ENCODE data around the gene KRTCAP2. TPM values are rescaled to one million over a fixed set of nuclear protein-coding genes. Genes with fewer than 3 reads are reported as not detected.

The KRTCAP2 gene
- total RNA-seq, 2 experiments from 2014 or later = 124 to 125 TPM

GRCh38 chr1:155181371-155182051, 8.4 kb upstream of the KRTCAP2 start:
- ChIA-PET CTCF (interaction anchor here (1.3 to 2.5 kb wide), 2 partner anchors 8 to 12 kb away, joined by 4 to 7 read pairs; partner anchors contain the start of gene KRTCAP2), POLR2A (interaction anchor here (0.7 kb wide), 1 partner anchor 1031 kb away, joined by 3 read pairs; no protein-coding TSS in a partner anchor)
- ATAC-seq = no peak
- intact Hi-C loops (cut with micrococcal nuclease) = no loop called here
- Mint-ChIP-seq H3K36me3 (ENCODE audit: low read depth) (peaks cover 11% of the 10 kb centered on the region), H3K4me3 (no peak overlapping the region), H3K4me1 (ENCODE audit: low read depth) (peaks cover 5% of the 10 kb centered on the region), H3K27ac (no peak overlapping the region), H3K9me3 (no peaks in the 10 kb centered on the region), H3K27me3 (no peaks in the 10 kb centered on the region)
- no peak for TF ChIP-seq CTCF (IDR thresholded peaks at IDR 0.05)
- no peak for DNase-seq

DNA sequence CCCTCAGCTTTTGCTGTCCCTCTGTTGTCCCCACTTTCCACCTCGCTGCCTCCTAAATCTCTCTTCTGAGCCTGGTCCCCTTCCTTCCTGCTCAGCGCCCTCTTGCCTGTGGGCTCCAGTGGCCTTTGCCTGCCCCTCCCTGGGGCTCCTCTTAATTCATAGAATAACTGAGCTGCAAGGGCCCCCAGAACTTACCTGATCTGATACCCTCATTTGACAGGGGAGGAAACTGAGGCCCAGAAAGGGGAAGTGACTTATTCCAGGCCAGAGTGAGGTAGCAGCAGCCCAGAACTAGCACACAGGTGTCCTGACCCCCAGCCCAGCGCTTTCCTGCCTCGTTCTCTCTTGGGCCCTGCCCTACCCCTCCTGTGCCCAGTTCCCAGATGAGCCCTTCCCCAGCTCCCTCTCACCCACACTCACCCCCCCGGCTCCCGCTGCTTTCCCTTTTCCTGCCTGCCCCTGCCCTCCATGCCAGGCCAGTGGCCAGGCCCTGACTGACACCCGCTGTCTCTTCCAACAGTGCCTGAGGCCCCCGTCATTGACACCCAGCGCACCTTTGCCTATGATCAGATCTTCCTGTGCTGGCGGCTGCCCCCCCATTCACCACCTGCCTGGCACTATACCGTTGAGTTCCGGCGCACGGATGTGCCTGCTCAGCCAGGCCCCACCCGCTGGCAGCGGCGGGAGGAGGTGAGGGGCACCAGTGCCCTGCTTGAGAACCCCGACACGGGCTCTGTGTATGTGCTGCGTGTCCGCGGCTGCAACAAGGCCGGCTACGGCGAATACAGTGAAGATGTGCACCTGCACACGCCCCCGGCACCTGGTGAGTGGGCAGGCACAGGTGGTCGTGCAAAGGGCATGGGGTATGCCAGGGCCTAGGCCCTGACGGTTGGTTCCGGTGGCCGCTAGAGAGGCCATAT, 6.3 kb upstream of the KRTCAP2 start:
- ChIA-PET CTCF (interaction anchor here (0.6 kb wide), 1 partner anchor 14 kb away, joined by 4 read pairs; no protein-coding TSS in a partner anchor), POLR2A (no interaction called here)
- peaks cover 17% of the 10 kb centered on the region for H3K4me1 Mint-ChIP-seq (ENCODE audit: low read depth)
- intact Hi-C loops (cut with micrococcal nuclease) = loop anchor here (5.0 kb wide), 1 partner anchor 48 kb away; no protein-coding TSS in a partner anchor
- ATAC-seq = no peak
- H3K36me3 Mint-ChIP-seq (ENCODE audit: low read depth) = peaks cover 11% of the 10 kb centered on the region
- H3K27me3 Mint-ChIP-seq = no peaks in the 10 kb centered on the region
- H3K9me3 Mint-ChIP-seq = no peaks in the 10 kb centered on the region
- H3K27ac Mint-ChIP-seq = no peak overlapping the region
- TF ChIP-seq CTCF (IDR thresholded peaks at IDR 0.05) = no peak
- no peak overlapping the region for H3K4me3 Mint-ChIP-seq
- DNase-seq = no peak

DNA sequence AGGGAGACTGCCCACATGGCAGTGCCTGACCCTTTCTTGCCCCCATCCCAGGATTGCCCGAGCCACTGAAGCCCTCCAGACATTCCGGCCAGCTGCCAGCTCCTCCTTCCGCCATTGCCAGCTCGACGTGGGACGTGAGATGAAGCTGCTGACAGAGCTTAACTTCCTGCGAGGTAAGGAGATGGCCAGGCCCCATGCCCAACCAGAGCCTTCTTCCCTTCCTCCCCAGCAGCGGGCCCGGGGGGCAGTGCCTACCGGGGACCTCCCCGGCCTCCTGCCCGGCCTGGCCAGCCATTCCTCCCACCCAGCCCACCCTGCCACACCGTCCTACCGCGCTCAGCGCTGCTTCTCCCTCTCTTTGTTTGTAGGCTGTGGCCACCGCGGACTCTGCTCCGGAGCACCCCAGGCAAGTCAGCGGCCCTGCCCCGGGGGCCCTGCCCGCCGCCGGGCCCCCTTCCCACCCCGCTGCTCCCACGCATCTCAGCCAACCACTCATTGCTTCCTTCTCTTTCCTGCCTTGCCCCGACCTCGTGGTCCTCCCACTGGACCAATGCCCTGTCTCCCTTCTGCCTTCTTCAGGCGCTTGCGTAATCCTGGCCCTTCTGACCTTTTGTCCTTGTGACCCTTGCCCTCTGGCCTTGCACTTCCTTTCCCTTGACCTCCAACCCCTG, 5.5 kb upstream of the KRTCAP2 start:
- no peak for DNase-seq
- H3K27ac Mint-ChIP-seq = no peak overlapping the region
- H3K4me1 Mint-ChIP-seq (ENCODE audit: low read depth) = peaks cover 23% of the 10 kb centered on the region
- no peaks in the 10 kb centered on the region for H3K9me3 Mint-ChIP-seq
- TF ChIP-seq CTCF (IDR thresholded peaks at IDR 0.05) = no peak
- H3K4me3 Mint-ChIP-seq = no peak overlapping the region
- no peak for ATAC-seq
- intact Hi-C loops (cut with micrococcal nuclease) = loop anchor here (5.0 kb wide), 1 partner anchor 49 kb away; no protein-coding TSS in a partner anchor
- no peaks in the 10 kb centered on the region for H3K27me3 Mint-ChIP-seq
- ChIA-PET CTCF (interaction anchor here (1.4 to 8.7 kb wide), 4 partner anchors 15 to 87 kb away, joined by 4 to 175 read pairs (median 8); partner anchors contain the start of gene THBS3), POLR2A (interaction anchor here (6.9 kb wide), 1 partner anchor 15 kb away, joined by 57 read pairs; no protein-coding TSS in a partner anchor)
- peaks cover 11% of the 10 kb centered on the region for H3K36me3 Mint-ChIP-seq (ENCODE audit: low read depth)

DNA sequence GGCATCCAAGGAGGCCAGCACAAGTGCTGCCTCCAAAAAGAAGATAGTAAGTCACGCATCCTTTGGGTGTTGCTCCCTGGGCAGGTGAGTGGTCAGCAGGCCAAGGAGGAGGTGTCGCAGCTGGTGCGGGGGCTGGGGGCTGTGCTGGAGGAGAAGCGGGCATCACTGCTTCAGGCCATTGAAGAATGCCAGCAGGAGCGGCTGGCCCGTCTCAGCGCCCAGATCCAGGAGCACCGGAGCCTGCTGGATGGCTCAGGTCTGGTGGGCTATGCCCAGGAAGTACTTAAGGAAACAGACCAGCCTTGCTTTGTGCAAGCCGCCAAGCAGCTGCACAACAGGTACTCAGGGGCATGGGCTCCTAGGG, 4.8 kb upstream of the KRTCAP2 start:
- POLR2A ChIA-PET = interaction anchor here (1.0 to 6.9 kb wide), 2 partner anchors 16 to 67 kb away, joined by 4 to 57 read pairs; no protein-coding TSS in a partner anchor
- DNase-seq = no peak

More for the DNA sequence above, 4.8 kb upstream of the KRTCAP2 start:
- Mint-ChIP-seq H3K27ac (no peak overlapping the region), H3K36me3 (ENCODE audit: low read depth) (peaks cover 13% of the 10 kb centered on the region), H3K9me3 (no peaks in the 10 kb centered on the region), H3K4me1 (ENCODE audit: low read depth) (peaks cover 29% of the 10 kb centered on the region), H3K27me3 (no peaks in the 10 kb centered on the region), H3K4me3 (no peak overlapping the region)
- TF ChIP-seq CTCF (IDR thresholded peaks at IDR 0.05) = no peak
- CTCF ChIA-PET = interaction anchor here (0.9 to 8.7 kb wide), 13 partner anchors 10 to 93 kb away, joined by 3 to 175 read pairs (median 5); partner anchors contain the start of genes DPM3, SLC50A1 and THBS3
- intact Hi-C loops (cut with micrococcal nuclease) = loop anchor here (5.0 kb wide), 1 partner anchor 49 kb away; no protein-coding TSS in a partner anchor
- ATAC-seq = no peak

All from activated CD8-positive, alpha-beta T cell treated with anti-CD3 and anti-CD28 coated beads for 36 hours (primary cell).